Middle frontal gyrus (tissue), 1 donor: ENCODE data around the gene ZBED4.

Experiments used
- DNase-seq: peaks from one replicate; pipeline ENCODE4 v3.0.0-alpha.2; 2015; ENCODE audit warnings: low spot score; ENCODE audit errors: extremely low spot score

ZBED4 gene

GRCh38 chr22:49934891-49935557 lies 81.4 kb downstream of the ZBED4 start:
- no peak for DNase-seq

DNA sequence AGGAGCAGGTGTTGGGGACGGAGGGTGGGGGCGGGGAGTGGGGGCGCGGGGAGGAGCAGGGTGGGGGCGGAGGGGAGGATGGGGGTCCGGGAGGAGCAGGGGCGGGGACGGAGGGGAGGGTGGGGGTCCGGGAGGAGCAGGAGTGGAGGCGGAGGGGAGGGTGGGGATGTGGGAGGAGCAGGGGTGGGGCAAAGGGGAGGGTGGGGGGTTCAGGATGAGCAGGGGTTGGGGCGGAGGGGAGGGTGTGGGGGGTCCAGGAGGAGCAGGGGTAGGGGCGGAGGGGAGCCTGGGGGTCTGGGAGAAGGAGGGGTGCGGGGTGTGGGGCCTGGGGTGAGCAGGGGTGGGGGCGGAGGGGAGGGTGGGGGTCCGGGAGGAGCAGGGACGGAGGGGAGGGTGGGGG lies 81.9 kb downstream of the ZBED4 start:
- DNase-seq: no peak

- DNase-seq: no peak
Observed at GRCh38 chr22:49936018-49936972, 82.7 kb downstream of the ZBED4 start.

DNA sequence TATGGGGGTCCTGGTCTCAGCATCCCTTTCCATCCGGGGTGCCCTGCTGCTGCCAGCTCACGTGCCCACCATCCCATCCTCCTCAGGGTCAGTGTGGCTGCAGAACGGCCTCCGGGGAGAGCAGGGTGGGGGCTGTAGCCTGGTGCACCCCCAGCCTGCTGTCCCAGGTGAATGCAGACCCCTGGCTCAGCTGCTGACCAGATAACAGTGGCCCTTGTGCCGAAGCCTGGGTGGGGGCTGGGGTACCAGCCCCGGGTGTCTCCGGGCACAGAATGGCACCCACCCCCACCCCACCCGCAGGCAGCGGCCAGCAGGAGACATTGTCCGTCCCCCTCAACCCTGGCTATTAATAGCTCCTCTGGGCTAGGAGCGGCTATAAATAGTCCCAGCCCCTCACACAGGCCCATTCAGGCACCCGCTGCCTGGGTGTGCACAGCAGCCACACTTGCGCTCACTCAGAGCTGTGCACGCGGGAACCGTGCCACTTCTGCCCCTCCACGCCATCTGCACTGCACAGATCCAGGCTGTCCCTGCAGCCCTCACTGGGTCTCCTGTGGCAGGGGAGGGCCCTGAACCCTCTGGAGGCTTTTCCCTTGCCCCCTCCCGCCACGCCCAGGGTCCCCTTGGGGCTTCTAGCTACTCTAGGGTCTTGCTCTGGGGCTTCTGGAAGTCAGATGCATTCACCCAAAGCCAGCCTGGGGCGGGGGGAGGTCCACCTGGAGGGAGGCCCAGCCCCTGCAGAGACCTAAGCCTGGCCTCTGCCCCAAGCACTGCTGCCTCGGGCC lies 83.5 kb downstream of the ZBED4 start:
- no peak for DNase-seq

GRCh38 chr22:49937758-49938564 lies 84.3 kb downstream of the ZBED4 start:
- DNase-seq: no peak

- DNase-seq: no peak
Observed at GRCh38 chr22:49938565-49939136, 85.0 kb downstream of the ZBED4 start.
